Naive thymus-derived CD8-positive, alpha-beta T cell (primary cell): ENCODE results near the gene PCDH1. TPM values are rescaled to one million over a fixed set of nuclear protein-coding genes. Genes with fewer than 3 reads are reported as not detected.
"Not testable (repeated sequence)": the region's sequence is repeated elsewhere in the genome, so short reads cannot be mapped to it uniquely, and the experiment has no call there.

Source experiments
- ATAC-seq, 2 donors: fragments of 150-1000 bp; cut with Tn5 transposase in 1 of 2; sonication (Bioruptor Pico), chemical (Tn5 transposase) in 1 of 2; 1 replicate in 1 of 2; 2 replicates in 1 of 2; pipeline ENCODE4 v1.10.0; 2021; ENCODE audit warnings: mild to moderate bottlenecking in 2 of 2, moderate library complexity in 2 of 2
- POLR2A ChIA-PET: fragments of 350-600 bp; sonication (Branson Sonifier 250); formaldehyde crosslinking; loops from one replicate; lab custom pipeline; 2021; ENCODE audit warnings: antibody characterized with exemption; lab: Charles Lee
- DNase-seq, 10 donors: peaks; one replicate each; pipeline versions ENCODE4 v3.0.0 to v3.0.0-alpha.2; 2020 to 2022
- H3K27ac Mint-ChIP-seq, 10 donors: one replicate each; pipeline ENCODE4 v1.8.0; 2020 to 2022; ENCODE audit warnings: mild to moderate bottlenecking in 10 of 10, mixed read lengths in 10 of 10, moderate library complexity in 4 of 10, inconsistent platforms in 1 of 10
- H3K27me3 Mint-ChIP-seq, 5 donors: one replicate each; pipeline ENCODE4 v1.8.0; 2021 to 2022; ENCODE audit warnings: mixed read lengths in 5 of 5
- H3K36me3 Mint-ChIP-seq, 3 donors: one replicate each; pipeline ENCODE4 v1.8.0; 2020 to 2022; ENCODE audit warnings: mixed read lengths in 3 of 3, mild to moderate bottlenecking in 2 of 3, inconsistent platforms in 1 of 3
- H3K4me1 Mint-ChIP-seq, 4 donors: one replicate each; pipeline ENCODE4 v1.8.0; 2021 to 2022; ENCODE audit warnings: mixed read lengths in 4 of 4
- H3K4me3 Mint-ChIP-seq, 10 donors: one replicate each; pipeline ENCODE4 v1.8.0; 2020 to 2022; ENCODE audit warnings: mild to moderate bottlenecking in 10 of 10, mixed read lengths in 10 of 10, moderate library complexity in 6 of 10, inconsistent platforms in 1 of 10
- H3K9me3 Mint-ChIP-seq, 9 donors: one replicate each; pipeline ENCODE4 v1.8.0; 2020 to 2022; ENCODE audit warnings: mixed read lengths in 9 of 9, mild to moderate bottlenecking in 3 of 9, inconsistent platforms in 1 of 9, moderate library complexity in 1 of 9
- polyA plus RNA-seq, 3 donors: library from polyadenylated mRNA; unstranded; fragments of 300-500 nt; fragmentation: Illumina TruSeq; gene quantifications; one replicate each; pipeline ENCODE4 v1.2.3, GENCODE V29; 2021
- total RNA-seq, 8 experiments: library from RNA in 2 of 8; stranded (reverse) in 2 of 8; gene quantifications; one replicate each; pipeline ENCODE4 v1.2.3 and lab custom pipeline; 2021 to 2026

Gene PCDH1
- total and polyA plus RNA-seq, 5 experiments from 2014 or later = 0.06 to 1.3 TPM; not detected in 3

DNA sequence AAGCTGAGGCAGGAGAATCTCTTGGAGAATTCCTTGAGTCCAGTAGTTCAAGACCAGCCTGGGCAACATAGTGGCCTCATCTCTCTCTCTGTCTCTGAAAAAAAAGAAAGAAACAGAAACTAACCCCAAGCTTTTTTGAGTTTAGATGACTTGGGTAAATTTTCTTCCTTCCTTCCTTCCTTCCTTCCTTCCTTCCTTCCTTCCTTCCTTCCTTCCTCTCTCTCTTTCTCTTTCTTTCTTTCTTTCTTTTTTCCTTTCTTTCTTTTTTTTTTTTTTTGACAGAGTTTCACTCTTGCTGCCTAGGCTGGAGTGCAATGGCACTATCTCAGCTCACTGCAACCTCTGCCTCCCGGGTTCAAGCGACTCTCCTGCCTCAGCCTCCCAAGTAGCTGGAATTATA lies 12.2 kb upstream of the PCDH1 start:
- not testable (repeated sequence) for H3K4me3 Mint-ChIP-seq, H3K36me3 Mint-ChIP-seq, H3K4me1 Mint-ChIP-seq, ATAC-seq, H3K27ac Mint-ChIP-seq, DNase-seq, H3K9me3 Mint-ChIP-seq
- POLR2A ChIA-PET = interaction anchor here (0.7 to 1.5 kb wide), 4 partner anchors 65 to 213 kb away, joined by 3 to 5 read pairs (median 4); no protein-coding TSS in a partner anchor
- H3K27me3 Mint-ChIP-seq = peaks cover 8 to 25% (median 18%) of the 10 kb centered on the region in 5 donors

DNA sequence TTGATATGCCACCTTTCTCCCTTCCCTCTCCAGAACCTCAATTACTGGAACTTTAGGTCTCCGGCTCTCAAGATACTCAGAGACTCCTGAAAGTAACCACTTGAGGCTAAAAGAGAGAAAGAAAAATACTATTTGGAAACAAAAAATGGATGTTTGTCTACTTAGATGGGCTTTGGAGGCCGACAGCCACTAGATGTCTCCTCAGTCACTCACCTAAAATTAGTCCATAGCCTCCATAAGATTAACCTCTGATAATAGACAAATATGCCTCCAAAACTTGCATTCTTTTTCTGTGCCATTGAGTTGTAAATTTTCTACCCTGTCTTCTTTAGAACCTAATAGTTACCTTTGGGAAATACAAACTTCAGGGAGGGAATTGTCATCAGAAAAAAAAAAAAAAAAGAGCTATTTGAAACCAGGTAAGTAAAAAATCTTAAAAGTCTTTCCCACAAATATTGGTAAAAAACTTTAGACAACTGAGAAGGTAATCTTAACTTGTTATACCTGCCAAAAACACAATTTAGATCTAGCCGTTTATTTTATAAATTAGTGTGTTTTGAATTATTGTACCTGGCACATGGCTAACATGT lies 11.2 kb upstream of the PCDH1 start:
- Mint-ChIP-seq H3K4me3 (no peak overlapping the region), H3K9me3 (no peaks in the 10 kb centered on the region), H3K27ac (no peak overlapping the region), H3K4me1 (no peaks in the 10 kb centered on the region), H3K36me3 (no peaks in the 10 kb centered on the region), H3K27me3 (peaks cover 18 to 36% (median 28%) of the 10 kb centered on the region in 5 donors)
- no peak for ATAC-seq
- POLR2A ChIA-PET = interaction anchor here (0.7 to 1.1 kb wide), 2 partner anchors 71 to 496 kb away, joined by 4 to 5 read pairs; no protein-coding TSS in a partner anchor
- DNase-seq = no peak

DNA sequence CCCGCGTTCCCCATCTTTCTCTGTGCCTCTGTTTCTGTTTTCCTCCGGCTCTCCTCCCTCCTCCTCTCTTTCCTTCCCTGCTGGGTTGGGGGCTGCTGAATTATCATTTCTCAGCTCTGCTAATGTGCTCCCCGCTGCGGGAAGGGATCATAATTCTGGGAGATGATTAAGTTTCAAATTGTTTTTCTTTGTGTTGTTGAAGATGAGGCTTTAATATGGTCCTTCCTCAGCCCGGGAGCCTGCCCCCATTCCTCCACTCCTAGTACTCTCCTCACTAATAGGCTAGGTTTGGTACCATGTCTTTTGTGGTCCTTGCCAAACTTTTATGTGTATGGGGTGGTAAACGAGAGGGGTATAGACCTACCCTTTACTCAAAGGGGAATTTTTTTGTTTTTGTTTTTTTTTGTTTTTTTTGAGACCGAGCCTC lies 5.7 kb upstream of the PCDH1 start:
- Mint-ChIP-seq H3K4me1 (peaks cover 6 to 21% (median 10%) of the 10 kb centered on the region in 4 donors), H3K27me3 (peaks cover 39 to 82% (median 65%) of the 10 kb centered on the region in 5 donors), H3K4me3 (peak overlapping the region in 1 of 10 donors; percentile 26), H3K36me3 (no peaks in the 10 kb centered on the region), H3K27ac (peak overlapping the region in 1 of 10 donors; percentile 81), H3K9me3 (no peaks in the 10 kb centered on the region)
- ATAC-seq (no peak), DNase-seq (no peak)
- POLR2A ChIA-PET = interaction anchor here (0.6 to 1.1 kb wide), 2 partner anchors 77 to 182 kb away, joined by 3 to 4 read pairs; no protein-coding TSS in a partner anchor

DNA sequence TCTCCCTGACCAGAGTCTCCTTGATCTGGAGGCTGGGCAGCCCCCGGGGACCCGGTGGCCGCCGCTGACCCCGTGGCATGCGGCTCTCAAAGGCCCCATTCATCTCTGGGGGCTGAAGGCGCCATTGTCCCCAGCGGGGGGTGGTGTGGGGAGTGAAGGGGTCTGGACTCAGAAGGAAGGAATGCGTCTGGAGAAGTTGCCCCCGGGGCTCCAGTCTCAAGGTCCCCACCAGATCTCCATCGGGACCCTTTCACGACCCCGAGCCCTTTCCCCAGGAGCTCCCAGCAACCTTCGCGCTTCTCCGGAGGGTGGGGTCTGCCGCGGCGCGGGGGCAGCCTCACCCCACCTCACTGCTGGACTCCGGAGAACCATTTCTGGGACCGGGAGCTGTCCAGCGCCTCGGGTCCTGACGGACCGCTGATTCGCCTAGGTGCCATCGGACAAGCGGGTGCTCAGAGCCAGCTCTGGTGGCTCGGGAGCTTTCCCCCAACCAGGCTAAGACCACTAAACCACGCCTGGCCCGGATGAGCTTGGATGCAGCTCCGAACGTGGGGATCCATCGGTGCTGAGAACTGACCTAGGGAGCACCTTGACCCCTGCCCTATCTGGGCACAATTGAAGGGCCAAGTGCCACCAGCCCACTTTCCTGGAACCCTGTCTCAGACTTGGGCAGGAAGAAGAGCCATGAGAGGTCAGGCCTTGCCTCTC lies 5.1 kb upstream of the PCDH1 start:
- DNase-seq (peak in 2 of 10 donors; percentile 18 to 21), ATAC-seq (no peak)
- Mint-ChIP-seq H3K4me3 (peak overlapping the region in 1 of 10 donors; percentile 26), H3K27ac (peak overlapping the region in 1 of 10 donors; percentile 81), H3K27me3 (peaks cover 39 to 85% (median 68%) of the 10 kb centered on the region in 5 donors), H3K36me3 (no peaks in the 10 kb centered on the region), H3K4me1 (peaks cover 11 to 27% (median 14%) of the 10 kb centered on the region in 4 donors), H3K9me3 (no peaks in the 10 kb centered on the region)
- POLR2A ChIA-PET = interaction anchor here (1.1 kb wide), 1 partner anchor 78 kb away, joined by 4 read pairs; no protein-coding TSS in a partner anchor

DNA sequence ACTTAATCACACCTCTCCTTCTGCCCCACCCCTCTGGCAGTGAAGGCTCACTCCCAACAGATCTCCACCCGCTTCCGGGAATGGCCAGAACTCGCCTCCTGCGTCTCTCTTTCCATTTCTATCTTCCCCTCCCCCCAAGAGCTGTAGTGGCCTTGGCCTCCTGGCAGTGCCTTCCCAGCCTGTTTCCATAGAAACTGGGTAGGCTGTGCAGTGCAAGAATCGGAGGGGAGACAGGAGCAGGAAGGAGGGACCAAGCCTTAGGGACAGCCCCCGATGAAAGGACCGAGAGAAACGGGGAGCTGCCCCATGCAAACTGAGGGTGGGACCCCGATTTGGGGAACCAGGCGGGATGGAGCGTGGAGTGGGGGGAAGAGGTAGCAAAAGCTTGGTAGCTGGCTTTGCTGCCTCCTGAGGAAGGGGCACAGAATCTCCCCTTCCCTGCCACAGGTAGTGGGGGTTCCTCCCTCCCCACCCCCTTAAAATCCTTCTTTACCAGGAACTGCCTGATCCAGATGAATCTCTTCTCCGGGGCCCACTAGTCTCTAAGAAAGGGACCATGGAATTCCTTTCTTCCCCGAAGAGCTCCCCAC lies 4.5 kb upstream of the PCDH1 start:
- no peak for DNase-seq
- ATAC-seq = no peak
- Mint-ChIP-seq H3K27me3 (peaks cover 39 to 88% (median 68%) of the 10 kb centered on the region in 5 donors), H3K36me3 (no peaks in the 10 kb centered on the region), H3K9me3 (no peaks in the 10 kb centered on the region), H3K4me3 (no peak overlapping the region), H3K4me1 (peaks cover 13 to 30% (median 15%) of the 10 kb centered on the region in 4 donors), H3K27ac (peak overlapping the region in 1 of 10 donors; percentile 30)
- POLR2A ChIA-PET = interaction anchor here (1.1 kb wide), 1 partner anchor 78 kb away, joined by 4 read pairs; no protein-coding TSS in a partner anchor

DNA sequence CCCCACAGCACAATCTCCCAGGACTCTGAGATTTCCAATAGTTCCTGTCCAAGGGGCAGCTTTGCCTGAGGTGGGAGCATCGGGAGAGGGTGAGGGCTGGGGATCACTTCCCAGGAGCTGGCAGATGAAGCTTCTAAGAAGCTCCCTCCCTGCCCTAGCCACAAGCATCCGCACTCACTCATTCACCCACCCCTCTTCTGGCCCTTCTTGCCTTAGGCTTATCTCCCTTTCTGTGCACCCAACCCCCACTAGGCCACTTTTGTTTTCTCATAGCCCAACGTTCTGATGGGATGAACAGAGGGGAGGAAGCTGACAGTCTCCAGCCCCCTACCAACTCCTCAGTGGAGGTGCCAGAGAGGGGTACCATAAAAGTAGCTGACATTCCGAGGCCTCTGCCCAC lies 3.7 kb upstream of the PCDH1 start:
- Mint-ChIP-seq H3K27ac (no peak overlapping the region), H3K27me3 (peaks cover 46 to 94% (median 74%) of the 10 kb centered on the region in 5 donors), H3K4me1 (peaks cover 21 to 38% (median 22%) of the 10 kb centered on the region in 4 donors), H3K36me3 (no peaks in the 10 kb centered on the region), H3K4me3 (no peak overlapping the region), H3K9me3 (no peaks in the 10 kb centered on the region)
- POLR2A ChIA-PET = no interaction called here
- DNase-seq (no peak), ATAC-seq (no peak)

DNA sequence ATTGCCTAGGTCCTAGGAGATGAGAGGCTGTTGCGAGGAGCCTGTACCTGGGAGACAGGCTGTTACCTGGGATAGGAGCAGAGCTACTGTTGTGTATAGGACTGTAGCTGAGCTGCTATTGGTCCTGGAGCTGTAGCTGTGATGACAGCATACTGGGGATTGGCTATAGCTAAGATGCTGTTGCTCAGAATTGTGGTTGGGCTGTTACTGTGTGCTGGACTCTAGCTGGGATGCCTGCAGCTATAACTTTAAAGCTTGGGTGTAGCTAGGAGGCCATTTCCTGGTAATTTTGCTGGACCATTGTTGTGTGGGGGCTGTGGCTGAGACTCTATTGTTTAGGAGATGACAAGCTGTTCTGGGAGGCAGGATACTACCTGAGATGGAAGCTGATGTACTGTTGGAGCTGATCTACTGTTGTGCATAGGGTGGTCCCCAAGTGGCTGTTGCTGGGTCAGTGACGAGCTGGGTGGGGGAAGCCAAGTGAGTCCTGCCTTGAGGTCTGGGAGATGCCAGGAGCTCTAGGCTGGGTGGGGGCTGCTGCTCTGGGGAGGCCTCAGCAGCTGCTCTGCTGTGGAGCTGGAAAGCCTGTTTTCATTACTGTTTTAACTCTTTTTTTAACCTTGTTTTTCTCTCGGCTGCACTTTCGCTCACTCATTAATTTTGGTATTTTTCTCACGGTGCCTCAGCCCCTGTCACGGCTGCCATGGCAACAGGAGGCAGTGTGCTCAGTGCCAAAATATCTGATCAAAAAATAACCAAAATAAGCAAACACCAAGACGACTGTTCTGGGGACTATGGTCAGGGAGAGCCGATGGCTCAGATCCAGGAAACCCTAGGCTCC lies 3.0 kb upstream of the PCDH1 start:
- no peak for DNase-seq
- H3K27ac Mint-ChIP-seq = peak overlapping the region in 2 of 10 donors; percentile 9 to 66
- peaks cover 23 to 43% (median 26%) of the 10 kb centered on the region in 4 donors for H3K4me1 Mint-ChIP-seq
- no peak for ATAC-seq
- no peak overlapping the region for H3K4me3 Mint-ChIP-seq
- H3K36me3 Mint-ChIP-seq = no peaks in the 10 kb centered on the region
- H3K9me3 Mint-ChIP-seq = no peaks in the 10 kb centered on the region
- H3K27me3 Mint-ChIP-seq = peaks cover 43 to 91% (median 72%) of the 10 kb centered on the region in 5 donors
- POLR2A ChIA-PET = interaction anchor here (0.6 to 4.0 kb wide), 2 partner anchors 15 to 190 kb away, joined by 3 to 25 read pairs; no protein-coding TSS in a partner anchor

DNA sequence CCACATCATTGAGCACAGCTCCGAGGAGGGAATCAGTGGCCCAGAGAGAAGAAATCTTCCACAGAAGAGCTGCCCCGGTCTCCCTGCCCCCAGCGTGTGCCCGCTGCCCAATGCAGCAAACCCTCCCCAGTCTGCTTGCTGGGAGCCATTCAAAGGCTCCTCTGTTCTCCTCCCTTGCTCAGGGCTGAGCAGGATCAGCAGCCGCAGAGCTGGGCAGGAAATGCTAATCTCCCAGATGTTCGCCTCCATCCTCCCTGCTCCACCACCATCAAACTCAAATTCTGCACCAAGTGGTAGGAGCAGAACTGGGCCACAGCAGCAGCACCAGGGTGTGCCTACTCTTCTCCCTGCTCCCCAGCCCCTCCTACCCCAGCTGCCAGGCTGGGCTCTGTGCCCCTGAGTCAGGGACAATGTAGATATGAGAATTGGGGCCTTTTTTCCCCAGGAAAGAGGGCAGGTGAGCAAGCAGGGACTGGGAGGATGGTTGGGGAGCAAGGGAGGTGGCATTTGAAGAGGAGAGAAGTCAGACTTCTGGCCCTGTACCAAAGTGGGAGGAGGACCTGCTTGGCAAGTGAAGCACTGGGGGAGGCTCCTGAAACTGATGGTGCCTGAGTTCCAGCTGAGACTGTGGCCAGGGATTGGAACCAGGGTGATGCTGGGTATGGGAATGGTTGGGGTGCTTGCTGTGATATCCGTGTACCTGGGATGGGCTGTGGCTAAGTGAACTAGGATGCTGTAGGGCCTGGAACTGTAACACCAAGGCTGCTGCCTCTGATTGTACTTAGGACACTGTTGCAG lies 1.9 kb upstream of the PCDH1 start:
- no peak for ATAC-seq
- H3K36me3 Mint-ChIP-seq = no peaks in the 10 kb centered on the region
- peaks cover 44 to 90% (median 71%) of the 10 kb centered on the region in 5 donors for H3K27me3 Mint-ChIP-seq
- H3K4me3 Mint-ChIP-seq = peak overlapping the region in 3 of 10 donors; percentile 35 to 80 (median 80)
- peaks cover 23 to 50% (median 32%) of the 10 kb centered on the region in 4 donors for H3K4me1 Mint-ChIP-seq
- no peak for DNase-seq
- H3K27ac Mint-ChIP-seq = peak overlapping the region in 5 of 10 donors; percentile 20 to 68 (median 40)
- H3K9me3 Mint-ChIP-seq = no peaks in the 10 kb centered on the region
- POLR2A ChIA-PET = interaction anchor here (0.6 to 4.0 kb wide), 3 partner anchors 16 to 197 kb away, joined by 3 to 25 read pairs (median 6); no protein-coding TSS in a partner anchor

DNA sequence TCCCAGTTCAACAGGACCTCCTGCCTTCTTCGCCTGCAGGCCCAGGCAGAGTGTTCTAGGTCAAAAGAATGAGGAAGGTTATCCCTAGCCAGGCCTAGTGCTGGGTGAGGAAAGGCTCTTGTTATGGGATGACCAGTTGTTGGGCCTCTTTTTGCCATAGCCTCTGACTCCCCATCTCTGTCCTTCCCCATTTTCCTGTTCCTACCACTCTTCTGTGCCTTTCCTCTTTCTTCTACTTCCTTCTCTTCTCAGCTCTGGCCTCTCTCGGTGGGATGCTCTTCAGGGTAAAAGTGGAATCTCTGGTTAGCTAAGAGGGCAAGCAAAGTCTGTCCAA lies 1.2 kb upstream of the PCDH1 start:
- POLR2A ChIA-PET = interaction anchor here (0.6 to 4.0 kb wide), 9 partner anchors 11 to 216 kb away, joined by 3 to 25 read pairs (median 5); partner anchors contain the start of gene DELE1
- ATAC-seq = no peak
- Mint-ChIP-seq H3K4me1 (peaks cover 23 to 50% (median 32%) of the 10 kb centered on the region in 4 donors), H3K9me3 (no peaks in the 10 kb centered on the region), H3K4me3 (peak overlapping the region; percentile 80 to 97 (median 82)), H3K27ac (peak overlapping the region in 8 of 10 donors; percentile 0 to 90 (median 9)), H3K27me3 (peaks cover 42 to 90% (median 69%) of the 10 kb centered on the region in 5 donors), H3K36me3 (no peaks in the 10 kb centered on the region)
- DNase-seq = no peak

DNA sequence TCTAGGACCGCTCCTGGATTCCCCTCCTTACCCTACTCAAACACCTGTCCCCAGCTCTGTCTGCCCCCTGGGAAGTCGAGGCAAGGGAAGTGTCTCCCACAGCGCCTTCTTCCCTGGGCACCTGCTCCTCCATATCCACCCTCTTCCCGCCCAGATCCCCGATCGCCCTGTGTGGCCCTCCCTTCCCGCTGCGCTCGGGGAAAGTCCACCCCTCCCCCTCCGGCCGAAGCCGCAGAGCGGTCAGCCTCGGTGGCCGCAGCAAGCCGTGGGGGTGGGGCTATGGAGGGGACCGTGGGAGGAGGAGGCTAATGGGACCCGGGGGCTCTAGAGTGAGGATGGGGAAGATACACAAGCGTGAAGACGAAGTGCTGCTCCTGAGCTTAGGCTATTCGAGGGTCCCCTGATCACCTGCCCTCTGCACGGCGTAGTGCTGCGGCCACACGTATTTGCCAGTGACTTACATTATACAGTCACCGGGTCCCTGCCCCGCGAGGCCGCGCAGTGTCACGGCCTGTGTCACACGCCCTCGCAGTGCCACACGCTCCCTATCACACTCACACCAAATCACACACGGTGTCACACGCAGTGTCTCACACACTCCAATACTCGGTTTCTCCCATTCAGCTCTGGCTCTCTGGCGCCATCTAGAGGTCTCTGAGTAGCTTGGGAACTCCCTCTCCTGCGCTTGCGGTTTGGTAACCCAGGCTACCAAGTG lies 658 bp upstream of the PCDH1 start:
- peak overlapping the region; percentile 80 to 97 (median 82) for H3K4me3 Mint-ChIP-seq

More for the DNA sequence above, 658 bp upstream of the PCDH1 start:
- Mint-ChIP-seq H3K27ac (peak overlapping the region in 8 of 10 donors; percentile 0 to 90 (median 36)), H3K36me3 (no peaks in the 10 kb centered on the region), H3K9me3 (no peaks in the 10 kb centered on the region), H3K27me3 (peaks cover 42 to 90% (median 69%) of the 10 kb centered on the region in 5 donors), H3K4me1 (peaks cover 21 to 48% (median 31%) of the 10 kb centered on the region in 4 donors)
- ATAC-seq (peak; percentile 85 to 90), DNase-seq (peak; percentile 74 to 95 (median 88))
- POLR2A ChIA-PET = interaction anchor here (0.6 to 4.0 kb wide), 13 partner anchors 11 to 216 kb away, joined by 3 to 25 read pairs (median 5); partner anchors contain the start of gene DELE1
